ENCODE results near the gene GCH1.

Gene GCH1

DNA sequence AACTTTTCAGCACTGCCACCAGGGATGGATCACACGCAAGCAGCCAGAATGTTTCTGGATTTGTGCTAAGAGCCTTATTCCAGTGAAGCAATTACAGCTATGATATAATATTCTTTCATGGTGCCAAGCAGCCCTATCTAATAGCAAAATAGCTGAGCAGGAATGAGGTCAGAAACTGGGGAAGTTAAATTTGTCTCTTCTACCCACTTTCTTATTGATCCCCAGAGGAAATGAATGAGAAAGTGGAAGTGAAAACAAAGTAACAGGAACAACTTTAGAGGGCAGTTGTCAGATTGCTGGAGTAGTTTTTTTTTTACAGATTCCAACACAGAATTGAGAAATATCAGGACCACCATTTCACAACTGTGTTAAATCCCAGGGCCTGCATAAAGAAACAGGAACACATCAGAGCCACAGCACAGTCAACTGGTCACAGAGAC lies 44.8 kb downstream of the GCH1 start:
- Mint-ChIP-seq H3K4me1 (ENCODE audit: low read depth) (peaks cover 20% of the 10 kb centered on the region), H3K9me3 (ENCODE audit: low read depth) (no peaks in the 10 kb centered on the region), H3K36me3 (peaks cover 5% of the 10 kb centered on the region), H3K4me3 (no peak overlapping the region), H3K27ac (no peak overlapping the region), H3K27me3 (no peaks in the 10 kb centered on the region)

- no peaks in the 10 kb centered on the region for H3K27me3 Mint-ChIP-seq
- H3K27ac Mint-ChIP-seq: no peak overlapping the region
- H3K4me1 Mint-ChIP-seq (ENCODE audit: low read depth): peaks cover 20% of the 10 kb centered on the region
- H3K9me3 Mint-ChIP-seq (ENCODE audit: low read depth): no peaks in the 10 kb centered on the region
- H3K36me3 Mint-ChIP-seq: peaks cover 9% of the 10 kb centered on the region
- H3K4me3 Mint-ChIP-seq: no peak overlapping the region
Measured at GRCh38 chr14:54856152-54856551, 46.5 kb downstream of the GCH1 start.

GRCh38 chr14:54854181-54854580 lies 48.4 kb downstream of the GCH1 start:
- Mint-ChIP-seq H3K36me3 (peaks cover 9% of the 10 kb centered on the region), H3K4me1 (ENCODE audit: low read depth) (peaks cover 20% of the 10 kb centered on the region), H3K9me3 (ENCODE audit: low read depth) (no peaks in the 10 kb centered on the region), H3K4me3 (no peak overlapping the region), H3K27me3 (no peaks in the 10 kb centered on the region), H3K27ac (peak overlapping the region; percentile 23)

DNA sequence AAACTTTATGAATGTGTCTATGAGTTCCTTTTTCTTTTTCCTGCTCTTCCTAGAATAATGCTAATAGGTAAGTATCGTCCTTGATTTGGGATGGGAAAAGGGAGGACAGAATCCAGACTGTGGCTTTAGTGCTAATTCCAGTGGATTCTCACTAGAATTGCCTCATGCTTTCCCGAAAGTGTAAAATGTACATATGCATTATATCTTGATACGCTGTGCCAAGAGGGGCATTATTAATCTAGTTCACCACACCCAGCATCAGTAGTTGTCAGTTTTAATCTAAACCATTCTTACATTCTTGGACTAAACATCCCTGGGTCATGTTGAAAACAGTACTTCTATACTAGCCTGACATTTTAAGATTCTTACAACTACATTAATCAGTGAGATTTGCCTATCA lies 49.3 kb downstream of the GCH1 start:
- H3K4me3 Mint-ChIP-seq: no peak overlapping the region
- no peak overlapping the region for H3K27ac Mint-ChIP-seq
- H3K4me1 Mint-ChIP-seq (ENCODE audit: low read depth): peaks cover 21% of the 10 kb centered on the region
- peaks cover 6% of the 10 kb centered on the region for H3K36me3 Mint-ChIP-seq
- H3K27me3 Mint-ChIP-seq: no peaks in the 10 kb centered on the region
- no peaks in the 10 kb centered on the region for H3K9me3 Mint-ChIP-seq (ENCODE audit: low read depth)

DNA sequence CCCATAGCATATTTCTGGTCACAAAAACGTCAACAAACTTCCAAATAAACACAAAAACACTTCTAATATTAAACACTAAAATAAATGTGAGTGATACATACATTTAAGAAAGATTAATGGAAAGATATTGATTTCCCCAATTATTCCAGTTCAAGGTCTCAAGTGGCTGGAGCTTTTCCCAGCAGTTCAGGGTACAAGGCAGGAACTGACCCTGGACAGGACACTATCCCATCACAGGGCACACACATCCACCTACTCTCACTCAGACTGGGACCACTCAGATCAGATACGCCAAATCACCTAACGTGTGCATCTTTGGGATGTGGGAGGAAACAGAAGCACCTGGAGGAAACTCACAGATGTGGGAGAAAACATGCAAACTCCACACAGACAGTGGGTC lies 50.4 kb downstream of the GCH1 start:
- H3K4me3 Mint-ChIP-seq: no peak overlapping the region
- H3K27ac Mint-ChIP-seq: no peak overlapping the region
- H3K27me3 Mint-ChIP-seq: no peaks in the 10 kb centered on the region
- H3K9me3 Mint-ChIP-seq (ENCODE audit: low read depth): no peaks in the 10 kb centered on the region
- peaks cover 18% of the 10 kb centered on the region for H3K4me1 Mint-ChIP-seq (ENCODE audit: low read depth)
- H3K36me3 Mint-ChIP-seq: peaks cover 5% of the 10 kb centered on the region

GRCh38 chr14:54848910-54849309 lies 53.7 kb downstream of the GCH1 start:
- Mint-ChIP-seq H3K4me1 (ENCODE audit: low read depth) (peaks cover 4% of the 10 kb centered on the region), H3K36me3 (peaks cover 10% of the 10 kb centered on the region), H3K27me3 (no peaks in the 10 kb centered on the region), H3K4me3 (no peak overlapping the region), H3K27ac (no peak overlapping the region), H3K9me3 (ENCODE audit: low read depth) (no peaks in the 10 kb centered on the region)

- no peaks in the 10 kb centered on the region for H3K9me3 Mint-ChIP-seq (ENCODE audit: low read depth)
- H3K27me3 Mint-ChIP-seq: no peaks in the 10 kb centered on the region
- H3K4me1 Mint-ChIP-seq (ENCODE audit: low read depth): peaks cover 2% of the 10 kb centered on the region
- peaks cover 18% of the 10 kb centered on the region for H3K36me3 Mint-ChIP-seq
- no peak overlapping the region for H3K4me3 Mint-ChIP-seq
- H3K27ac Mint-ChIP-seq: no peak overlapping the region
Measured at GRCh38 chr14:54845641-54846040, 57.0 kb downstream of the GCH1 start.

DNA sequence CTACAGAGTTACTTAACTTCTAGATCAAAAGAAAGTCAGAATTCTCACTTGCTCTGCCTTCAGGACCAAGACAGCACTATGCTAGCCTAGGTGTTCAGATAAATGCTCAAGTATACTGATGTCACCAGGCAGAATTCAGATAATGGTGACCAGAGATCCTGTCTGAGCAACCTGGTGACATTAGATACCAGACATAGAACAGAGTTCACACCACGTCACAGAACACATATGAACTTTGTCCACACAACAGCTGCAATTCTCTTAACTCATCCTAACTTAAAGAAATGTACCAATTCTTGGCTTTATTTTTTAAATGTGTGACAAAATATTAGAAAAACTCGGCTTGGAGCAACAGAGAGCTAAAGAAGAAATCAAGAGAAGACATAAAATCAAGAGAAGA lies 58.1 kb downstream of the GCH1 start:
- H3K4me1 Mint-ChIP-seq (ENCODE audit: low read depth): peaks cover 2% of the 10 kb centered on the region
- no peaks in the 10 kb centered on the region for H3K9me3 Mint-ChIP-seq (ENCODE audit: low read depth)
- no peaks in the 10 kb centered on the region for H3K27me3 Mint-ChIP-seq
- no peak overlapping the region for H3K27ac Mint-ChIP-seq
- no peak overlapping the region for H3K4me3 Mint-ChIP-seq
- peaks cover 21% of the 10 kb centered on the region for H3K36me3 Mint-ChIP-seq

GRCh38 chr14:54840798-54841197 lies 61.8 kb downstream of the GCH1 start:
- H3K9me3 Mint-ChIP-seq (ENCODE audit: low read depth): no peaks in the 10 kb centered on the region
- no peak overlapping the region for H3K27ac Mint-ChIP-seq
- no peaks in the 10 kb centered on the region for H3K4me1 Mint-ChIP-seq (ENCODE audit: low read depth)
- H3K36me3 Mint-ChIP-seq: peaks cover 21% of the 10 kb centered on the region
- no peaks in the 10 kb centered on the region for H3K27me3 Mint-ChIP-seq
- no peak overlapping the region for H3K4me3 Mint-ChIP-seq

- no peaks in the 10 kb centered on the region for H3K4me1 Mint-ChIP-seq (ENCODE audit: low read depth)
- H3K27ac Mint-ChIP-seq: no peak overlapping the region
- H3K9me3 Mint-ChIP-seq (ENCODE audit: low read depth): no peaks in the 10 kb centered on the region
- H3K36me3 Mint-ChIP-seq: peaks cover 21% of the 10 kb centered on the region
- H3K27me3 Mint-ChIP-seq: no peaks in the 10 kb centered on the region
- no peak overlapping the region for H3K4me3 Mint-ChIP-seq
Measured at GRCh38 chr14:54840336-54840735, 62.3 kb downstream of the GCH1 start.

- H3K27me3 Mint-ChIP-seq: no peaks in the 10 kb centered on the region
- no peak overlapping the region for H3K27ac Mint-ChIP-seq
- no peaks in the 10 kb centered on the region for H3K9me3 Mint-ChIP-seq (ENCODE audit: low read depth)
- no peaks in the 10 kb centered on the region for H3K4me1 Mint-ChIP-seq (ENCODE audit: low read depth)
- H3K4me3 Mint-ChIP-seq: no peak overlapping the region
- peaks cover 21% of the 10 kb centered on the region for H3K36me3 Mint-ChIP-seq
Measured at GRCh38 chr14:54839701-54840119, 62.9 kb downstream of the GCH1 start.

DNA sequence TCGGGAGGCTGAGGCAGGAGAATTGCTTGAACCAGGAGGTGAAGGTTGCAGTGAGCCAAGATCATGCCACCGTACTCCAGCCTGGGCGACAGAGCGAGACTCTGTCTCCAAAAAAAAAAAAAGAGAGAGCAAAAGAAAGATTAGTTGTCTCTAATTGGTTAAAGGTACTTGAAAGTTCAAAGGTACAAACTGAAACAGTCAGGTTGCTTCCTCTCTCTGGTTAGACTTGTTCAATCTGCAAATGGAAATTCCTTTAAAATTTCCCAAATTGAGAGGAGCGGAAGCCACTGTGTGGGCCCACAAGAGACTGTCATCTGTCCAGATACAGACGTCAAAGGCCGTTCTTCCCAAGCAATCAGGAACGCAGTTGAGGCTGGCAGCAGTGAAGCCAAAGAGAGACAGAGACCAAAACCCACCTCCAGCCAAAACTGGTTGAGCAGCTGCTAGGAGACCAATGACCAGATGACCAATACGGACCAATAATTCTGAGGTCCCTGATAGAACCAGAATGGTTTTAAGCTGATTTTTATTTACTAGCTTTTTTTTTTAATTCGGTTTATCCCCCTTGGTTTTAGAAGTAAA lies 63.6 kb downstream of the GCH1 start:
- Mint-ChIP-seq H3K4me3 (no peak overlapping the region), H3K27me3 (no peaks in the 10 kb centered on the region), H3K27ac (peak overlapping the region; percentile 28), H3K36me3 (peaks cover 15% of the 10 kb centered on the region), H3K9me3 (ENCODE audit: low read depth) (no peaks in the 10 kb centered on the region), H3K4me1 (ENCODE audit: low read depth) (no peaks in the 10 kb centered on the region)

DNA sequence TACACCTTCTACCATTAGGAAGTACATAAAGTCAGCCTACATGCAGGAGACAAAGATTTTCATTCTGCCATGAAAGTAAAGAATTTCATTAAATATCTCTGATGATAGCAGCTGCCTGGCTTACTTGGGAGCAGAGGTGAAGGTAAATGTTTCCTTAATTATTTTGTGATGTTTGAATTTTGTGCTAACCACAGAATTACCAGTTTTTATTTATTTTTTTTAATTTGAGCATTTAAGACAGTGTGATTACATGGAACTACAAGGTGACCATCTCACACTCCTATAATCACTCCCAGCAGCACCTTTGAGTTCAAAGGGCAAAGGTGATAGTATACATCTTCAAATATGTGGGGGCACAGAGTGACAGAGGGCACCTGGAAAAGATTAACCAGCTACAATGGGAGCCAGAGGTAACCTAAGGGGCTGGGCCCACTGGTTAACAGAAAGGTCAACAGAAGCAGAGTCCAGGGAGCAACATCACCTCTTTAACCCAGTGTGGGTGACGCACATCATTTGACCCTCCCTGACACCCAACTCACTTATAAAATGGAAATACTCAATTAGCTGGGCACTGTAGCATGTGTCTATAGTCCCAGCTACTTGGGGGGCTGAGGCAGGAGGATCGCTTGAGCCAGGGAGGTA lies 65.0 kb downstream of the GCH1 start:
- Mint-ChIP-seq H3K27ac (no peak overlapping the region), H3K9me3 (ENCODE audit: low read depth) (no peaks in the 10 kb centered on the region), H3K4me3 (no peak overlapping the region)

GRCh38 chr14:54836231-54836630 lies 66.4 kb downstream of the GCH1 start:
- H3K4me3 Mint-ChIP-seq: no peak overlapping the region
- H3K36me3 Mint-ChIP-seq: peaks cover 9% of the 10 kb centered on the region
- H3K27ac Mint-ChIP-seq: no peak overlapping the region
- H3K4me1 Mint-ChIP-seq (ENCODE audit: low read depth): no peaks in the 10 kb centered on the region
- no peaks in the 10 kb centered on the region for H3K9me3 Mint-ChIP-seq (ENCODE audit: low read depth)
- H3K27me3 Mint-ChIP-seq: no peaks in the 10 kb centered on the region

More for the DNA sequence above, 65.0 kb downstream of the GCH1 start:
- H3K36me3 Mint-ChIP-seq: peaks cover 15% of the 10 kb centered on the region
- no peaks in the 10 kb centered on the region for H3K4me1 Mint-ChIP-seq (ENCODE audit: low read depth)
- H3K27me3 Mint-ChIP-seq: no peaks in the 10 kb centered on the region

DNA sequence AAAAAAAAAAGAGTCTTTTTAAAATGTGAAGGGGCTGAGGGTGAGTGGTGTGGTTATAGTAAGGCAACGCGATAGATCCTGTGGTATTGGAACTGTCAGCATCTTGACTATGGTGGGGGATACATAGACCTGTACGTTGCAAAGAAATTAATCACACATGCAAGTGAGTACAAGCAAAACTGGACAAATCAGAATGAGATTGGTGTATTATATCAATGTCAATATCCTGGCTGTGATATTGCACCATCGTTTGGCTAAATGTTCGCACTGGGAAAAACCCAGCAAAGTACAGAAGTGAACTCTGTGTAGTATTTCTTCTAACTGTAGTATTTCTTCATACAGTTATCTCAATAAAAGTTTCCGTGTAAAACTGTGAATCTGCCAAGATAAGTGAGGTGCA lies 67.9 kb downstream of the GCH1 start:
- Mint-ChIP-seq H3K4me3 (no peak overlapping the region), H3K36me3 (no peaks in the 10 kb centered on the region), H3K27me3 (no peaks in the 10 kb centered on the region), H3K9me3 (ENCODE audit: low read depth) (no peaks in the 10 kb centered on the region), H3K27ac (no peak overlapping the region), H3K4me1 (ENCODE audit: low read depth) (no peaks in the 10 kb centered on the region)

DNA sequence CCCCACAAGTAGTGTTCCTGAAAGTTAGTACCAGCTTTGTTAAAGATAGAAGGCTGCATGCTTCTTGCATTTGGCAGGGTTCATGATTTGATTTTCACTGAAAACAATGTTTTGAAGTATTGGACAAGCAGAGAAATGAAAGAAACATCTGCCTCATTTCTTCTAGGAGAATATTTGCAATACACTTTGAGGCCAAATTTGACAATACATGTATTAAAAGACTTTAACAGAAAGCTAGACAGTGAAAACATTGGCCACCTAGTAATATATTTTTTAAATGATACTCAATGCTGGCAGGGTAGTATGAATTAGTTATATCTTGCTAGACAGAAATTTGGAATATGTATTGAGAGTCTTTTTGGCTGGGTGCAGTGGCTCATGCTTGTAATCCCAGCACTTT lies 68.5 kb downstream of the GCH1 start:
- no peaks in the 10 kb centered on the region for H3K9me3 Mint-ChIP-seq (ENCODE audit: low read depth)
- no peak overlapping the region for H3K4me3 Mint-ChIP-seq
- H3K27me3 Mint-ChIP-seq: no peaks in the 10 kb centered on the region
- H3K27ac Mint-ChIP-seq: no peak overlapping the region
- H3K4me1 Mint-ChIP-seq (ENCODE audit: low read depth): no peaks in the 10 kb centered on the region
- H3K36me3 Mint-ChIP-seq: peaks cover 1% of the 10 kb centered on the region
